ENCODE results near the gene C1orf232. TPM values are rescaled to one million over a fixed set of nuclear protein-coding genes. Genes with fewer than 3 reads are reported as not detected.

The C1orf232 gene
- total and polyA plus RNA-seq, 2 of the 13 experiments (the other 11 are each of a cell fraction or from before 2014, with no cell fraction given), result not detected

DNA sequence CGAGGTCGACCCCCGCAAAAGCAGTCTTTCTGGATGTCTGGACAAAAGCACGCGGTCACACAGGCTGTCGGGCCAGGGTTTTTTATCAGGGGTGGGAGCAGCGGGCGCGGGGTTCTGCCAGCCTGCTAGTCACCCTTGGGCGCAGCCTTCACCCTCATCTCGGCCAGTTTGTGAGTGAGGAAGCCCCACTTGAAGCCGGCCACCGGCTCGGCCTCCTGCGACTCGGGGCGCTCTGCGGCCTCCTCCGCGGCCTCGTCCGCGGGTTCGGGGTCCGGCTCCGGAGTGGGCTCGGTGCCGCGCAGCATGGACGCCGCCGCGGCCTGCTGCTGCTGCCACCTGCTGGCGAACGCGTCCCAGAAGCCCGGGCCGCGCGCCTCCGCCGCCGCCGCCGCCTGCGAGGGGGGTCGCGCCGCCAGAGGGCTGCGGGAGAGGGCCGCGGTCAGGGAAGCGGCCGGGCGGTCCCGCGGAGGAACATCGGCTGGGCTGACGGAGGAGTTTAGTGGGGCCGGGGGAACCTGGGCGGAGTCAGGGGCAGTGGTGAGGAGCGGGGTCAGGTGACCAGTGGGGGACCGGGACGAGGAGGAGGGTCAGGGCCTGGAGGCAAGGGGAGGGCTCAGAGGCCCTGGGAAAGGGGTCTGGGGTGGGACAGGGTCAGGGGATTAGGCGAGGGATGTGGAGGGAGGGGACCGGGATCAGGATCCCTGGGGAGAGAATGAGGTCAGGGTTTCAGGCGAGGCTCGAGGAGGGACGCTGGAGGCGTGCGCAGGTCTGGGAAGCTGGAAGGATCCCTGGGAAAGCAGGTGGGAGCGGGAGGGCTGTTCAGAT, 4.5 kb downstream of the C1orf232 start (continued):
- TF ChIP-seq ZNF761 (CRISPR knock-in tag; conservative IDR thresholded peaks at IDR 0.05) (peak; percentile 56; the same call in 1 of the 2 replicates), RFX1 (IDR thresholded peaks at IDR 0.05) (no peak), HNRNPLL (IDR thresholded peaks at IDR 0.05; ENCODE audit: low read depth, low read length, poor library complexity, severe bottlenecking) (peak; percentile 11), SPEN (CRISPR knock-in tag; IDR thresholded peaks at IDR 0.05; ENCODE audit: low read depth) (no peak), CENPT (CRISPR knock-in tag; IDR thresholded peaks at IDR 0.05; ENCODE audit: low read depth) (no peak), ZXDC (CRISPR knock-in tag; IDR thresholded peaks at IDR 0.05) (no peak), HOXA3 (CRISPR knock-in tag; IDR thresholded peaks at IDR 0.05) (0 out of 2 replicates have a peak, but pooled peaks have one; percentile 53), CENPX (CRISPR knock-in tag; IDR thresholded peaks at IDR 0.05) (no peak), TFE3 (CRISPR knock-in tag; IDR thresholded peaks at IDR 0.05) (no peak), NFRKB (IDR thresholded peaks at IDR 0.05) (no peak), NONO (IDR thresholded peaks at IDR 0.05) (no peak), NONO (CRISPR knock-in tag; conservative IDR thresholded peaks at IDR 0.05) (no peak), ZNF784 (CRISPR knock-in tag; IDR thresholded peaks at IDR 0.05; ENCODE audit: borderline replicate concordance) (0 out of 2 replicates have a peak, but pooled peaks have one; percentile 20), NRL (CRISPR knock-in tag; IDR thresholded peaks at IDR 0.05; ENCODE audit: borderline replicate concordance) (0 out of 2 replicates have a peak, but pooled peaks have one; percentile 46), MAZ (IDR thresholded peaks at IDR 0.05; ENCODE audit: borderline replicate concordance, low read depth, low read length) (no peak), MAZ (CRISPR knock-in tag; IDR thresholded peaks at IDR 0.05; ENCODE audit: low read depth) (peak; percentile 65; the same call in 1 of the 2 replicates), CEBPZ (IDR thresholded peaks at IDR 0.05; ENCODE audit: low read length) (no peak)

Measured in HepG2 (cell line).